Thyroid gland (tissue), 4 donors: ENCODE results near the gene VPS8. TPM values are rescaled to one million over a fixed set of nuclear protein-coding genes. Genes with fewer than 3 reads are reported as not detected.

Experiments used
- DNase-seq, 2 donors: peaks; one replicate each; pipeline ENCODE4 v3.0.0-alpha.2; 2019
- H3K27ac ChIP-seq, 3 donors: fragments of 200-600 bp; sonication (generic); 1 replicate in 2 of 3; 2 replicates in 1 of 3; pipeline ENCODE4 v1.5.1; 2016 to 2019; ENCODE audit warnings: mild to moderate bottlenecking in 1 of 3, moderate library complexity in 1 of 3
- H3K27me3 ChIP-seq: fragments of 200-600 bp; sonication (generic); one replicate; pipeline ENCODE4 v1.5.1; 2019
- H3K36me3 ChIP-seq, 2 donors: fragments of 200-600 bp; sonication (generic); one replicate each; pipeline ENCODE4 v1.5.1; 2016 to 2019
- H3K4me1 ChIP-seq, 2 donors: fragments of 200-600 bp; sonication (generic); one replicate each; pipeline ENCODE4 v1.5.1; 2017 to 2019
- H3K4me3 ChIP-seq, 3 donors: fragments of 200-600 bp; sonication (generic); replicated peaks in 1 of 3; 1 replicate in 2 of 3; 2 replicates in 1 of 3; pipeline ENCODE4 v1.5.1; 2016; ENCODE audit warnings: mild to moderate bottlenecking in 1 of 3
- H3K9me3 ChIP-seq: fragments of 200-600 bp; sonication (generic); one replicate; pipeline ENCODE4 v1.5.1; 2017
- CTCF ChIP-seq, 6 experiments: fragments of 200-600 bp in 3 of 6; fragments of 450-650 bp in 3 of 6; sonication (generic) in 3 of 6; IDR thresholded peaks; one replicate each; pipeline ENCODE4 v1.5.1; 2016 to 2019; ENCODE audit warnings: antibody characterized with exemption in 6 of 6, mild to moderate bottlenecking in 2 of 6, inconsistent platforms in 1 of 6, moderate library complexity in 1 of 6
- POLR2A ChIP-seq, 2 donors: fragments of 450-650 bp; IDR thresholded peaks; one replicate each; pipeline ENCODE4 v1.6.1; 2017; ENCODE audit warnings: antibody characterized with exemption in 2 of 2, mild to moderate bottlenecking in 2 of 2, moderate library complexity in 1 of 2
- WGBS, 2 donors: methylation state at CpG; one replicate each; pipeline ENCODE4 v1.1.5; 2017; 5-methylcytosine and 5-hydroxymethylcytosine counted together
- intact Hi-C: fragments of 100-400 bp; cut with DNase I; formaldehyde crosslinking; loops from one replicate; pipeline ENCODE4 v1.15.1; 2023
- total RNA-seq, 4 donors: library from RNA; depleted of rRNA; stranded (reverse); fragments of >200 nt; gene quantifications; one replicate each; pipeline ENCODE4 v1.2.3, GENCODE V29; 2016

The VPS8 gene
- total RNA-seq, 4 donors from 2014 or later: 85.6 to 171 (median 103) TPM

- Histone ChIP-seq H3K4me1 (no peaks in the 10 kb centered on the region), H3K4me3 (no peak overlapping the region), H3K27me3 (no peaks in the 10 kb centered on the region), H3K36me3 (no peaks in the 10 kb centered on the region), H3K27ac (no peak overlapping the region), H3K9me3 (no peaks in the 10 kb centered on the region)
- WGBS, 2 donors: 47 to 65% methylated on average over 4 of the region's 4 CpGs
- no peak for DNase-seq
- TF ChIP-seq POLR2A (IDR thresholded peaks at IDR 0.05): no peak
- no peak for TF ChIP-seq CTCF (IDR thresholded peaks at IDR 0.05)
- intact Hi-C loops: no loop called here
Measured at GRCh38 chr3:185094697-185095096, 282.7 kb downstream of the VPS8 start.

Other genes with a start within 250 kb of the VPS8 start
- 10 to 100 TPM; 48.8 to 70.8 (median 63.5) TPM for gene MAGEF1, start 100.1 kb upstream of the VPS8 start, total RNA-seq